NCI-H1694 treated with DMSO at 0.1 percent for 48 hours (cell line): ENCODE measurements around the gene BAX.

Experiments used
- DNase-seq: peaks from one replicate; lab custom pipeline; 2025; lab: John Stamatoyannopoulos, UW

The BAX gene

DNA sequence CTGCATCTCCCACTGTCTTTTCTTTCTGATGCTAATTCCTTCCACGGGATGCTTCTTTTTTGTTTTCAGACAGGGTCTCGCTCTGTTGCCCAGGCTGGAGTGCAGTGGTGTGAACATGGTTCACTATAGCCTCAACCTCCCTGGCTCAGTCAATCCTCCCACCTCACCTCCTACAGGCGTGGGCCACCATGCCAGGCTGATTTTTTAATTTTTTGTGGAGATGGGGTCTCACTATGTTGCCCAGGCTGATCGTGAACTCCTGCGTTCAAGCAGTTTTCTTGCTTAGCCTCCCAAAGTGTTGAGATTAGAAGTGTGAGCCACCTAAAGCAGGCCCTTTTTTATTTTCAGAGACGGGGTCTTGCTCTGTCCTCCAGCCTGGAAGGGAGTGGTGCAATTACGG lies 33.6 kb downstream of the BAX start:
- DNase-seq = no peak

GRCh38 chr19:48988860-48989259 lies 34.2 kb downstream of the BAX start:
- DNase-seq = no peak

DNA sequence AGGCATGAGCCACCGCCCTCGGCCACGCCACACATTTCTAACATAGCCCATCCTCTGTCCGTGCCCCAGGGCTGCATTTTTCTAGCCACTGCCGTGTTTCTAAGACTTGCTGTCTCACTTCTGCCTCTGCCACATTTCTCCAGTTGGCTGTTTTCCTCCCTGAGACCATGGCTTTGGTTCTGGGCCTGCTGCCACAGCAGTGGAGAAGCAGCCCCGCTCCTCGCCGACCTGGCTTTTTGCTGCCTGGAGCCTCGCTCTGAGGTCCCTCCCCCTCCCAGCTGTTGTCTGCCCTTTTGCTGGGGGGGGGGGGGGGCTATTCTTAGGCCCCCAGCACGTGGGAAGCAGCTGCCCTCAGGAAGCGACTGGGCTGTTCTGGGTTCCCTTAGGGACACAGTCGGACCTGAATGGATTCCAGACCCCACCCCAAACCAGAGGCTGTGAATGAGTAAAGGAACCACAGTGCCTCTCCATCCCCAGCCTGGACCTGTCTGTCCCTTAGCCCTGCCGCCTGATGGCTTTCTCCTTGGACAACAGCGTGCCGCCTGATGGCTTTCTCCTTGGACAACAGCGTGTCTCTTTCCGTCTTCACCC lies 35.1 kb downstream of the BAX start:
- no peak for DNase-seq

DNA sequence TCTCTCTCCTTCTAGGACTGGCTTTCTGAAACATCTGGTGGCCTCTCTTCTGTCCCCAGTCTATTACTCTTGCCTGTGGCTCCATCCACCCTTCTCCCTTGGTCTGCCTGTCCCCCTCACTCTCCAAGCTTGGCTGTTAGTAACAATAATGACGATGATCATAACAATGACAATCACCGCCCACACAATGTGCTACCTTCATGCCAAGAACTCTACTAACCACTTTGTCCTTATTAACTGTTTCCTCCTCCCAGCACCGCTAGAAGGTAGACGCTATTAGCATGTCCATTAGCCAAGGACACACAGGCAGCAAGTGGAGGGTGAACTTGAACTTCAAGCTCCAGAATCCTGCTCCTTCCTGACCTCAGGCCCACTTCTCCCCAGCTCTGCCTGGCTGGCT lies 35.7 kb downstream of the BAX start:
- DNase-seq = no peak

- no peak for DNase-seq
Measured at GRCh38 chr19:48991011-48991609, 36.4 kb downstream of the BAX start.

DNA sequence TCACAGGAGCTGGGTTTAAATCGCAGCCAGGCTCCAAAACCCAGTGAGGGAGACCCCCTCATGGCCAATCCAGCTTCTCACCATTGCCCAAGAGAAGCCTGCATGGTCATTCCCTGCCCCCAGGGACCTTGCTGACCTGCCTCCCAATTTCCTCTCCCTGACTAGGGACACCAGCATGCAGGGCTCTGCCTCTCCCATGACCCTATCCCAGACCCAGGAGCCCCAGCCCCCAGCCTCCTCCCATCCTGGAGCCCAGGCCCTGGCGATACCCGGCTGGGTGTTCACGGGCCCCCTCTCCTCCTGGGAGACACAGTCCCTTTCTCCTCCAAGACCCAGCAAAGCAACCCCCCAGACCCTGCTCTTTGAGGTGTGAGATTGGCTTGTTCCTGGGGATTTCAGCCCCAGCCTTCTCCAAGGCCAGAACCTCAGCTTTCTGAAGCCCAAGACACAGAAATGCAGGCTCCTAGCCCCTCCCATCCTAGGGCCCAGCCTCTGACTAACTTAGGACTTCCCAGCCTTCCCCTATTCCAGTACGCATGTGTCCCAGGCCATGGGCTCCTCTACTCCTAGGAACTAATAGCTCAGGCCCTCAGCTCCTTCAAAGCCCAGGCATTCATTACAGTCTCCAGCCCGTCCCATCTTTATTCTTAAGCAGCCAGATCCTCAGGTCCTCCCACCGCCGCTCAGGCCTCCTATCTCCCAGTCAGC lies 37.4 kb downstream of the BAX start:
- no peak for DNase-seq

DNA sequence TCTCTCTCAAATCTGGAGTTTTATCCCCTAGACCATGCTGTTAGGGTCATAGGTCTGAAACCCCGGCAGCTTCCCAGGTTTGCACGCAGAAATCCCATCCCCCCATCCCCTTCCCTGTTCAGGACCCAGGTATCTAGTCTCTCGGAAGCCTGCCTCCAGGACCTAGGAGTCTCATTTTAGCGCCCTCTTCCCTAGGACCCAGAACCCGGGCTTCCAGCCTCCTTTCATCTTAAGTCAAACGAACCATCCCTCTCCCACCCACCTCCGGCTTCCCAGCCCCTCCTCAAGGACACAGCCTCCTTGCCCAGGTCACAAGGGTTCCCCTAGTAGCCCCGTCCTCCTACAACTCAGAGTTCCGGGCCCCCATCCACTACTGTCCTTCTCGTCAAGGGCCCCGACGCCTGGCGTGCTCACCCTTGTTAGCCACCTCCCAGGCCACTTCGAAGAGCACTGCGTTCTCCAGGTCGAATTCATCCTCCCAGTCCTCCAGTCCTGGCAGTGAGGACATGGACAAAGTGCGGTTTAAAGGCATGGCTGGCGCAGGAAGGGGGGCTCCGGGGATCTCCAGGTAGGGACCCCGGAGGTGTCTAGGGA lies 38.0 kb downstream of the BAX start:
- no peak for DNase-seq

- DNase-seq = peak; percentile 99
Measured at GRCh38 chr19:48993175-48994034, 38.7 kb downstream of the BAX start, which contains the start of the genes GYS1 and RUVBL2. Gene GYS1, minus strand, starts transcription at chr19:48993309. Its CDS starts 197 bp downstream, at chr19:48993112. Gene RUVBL2, plus strand, starts transcription at chr19:48993887. Its CDS starts 25 bp downstream, at chr19:48993912.

- DNase-seq = no peak
Measured at GRCh38 chr19:48994035-48994386, 39.3 kb downstream of the BAX start.

DNA sequence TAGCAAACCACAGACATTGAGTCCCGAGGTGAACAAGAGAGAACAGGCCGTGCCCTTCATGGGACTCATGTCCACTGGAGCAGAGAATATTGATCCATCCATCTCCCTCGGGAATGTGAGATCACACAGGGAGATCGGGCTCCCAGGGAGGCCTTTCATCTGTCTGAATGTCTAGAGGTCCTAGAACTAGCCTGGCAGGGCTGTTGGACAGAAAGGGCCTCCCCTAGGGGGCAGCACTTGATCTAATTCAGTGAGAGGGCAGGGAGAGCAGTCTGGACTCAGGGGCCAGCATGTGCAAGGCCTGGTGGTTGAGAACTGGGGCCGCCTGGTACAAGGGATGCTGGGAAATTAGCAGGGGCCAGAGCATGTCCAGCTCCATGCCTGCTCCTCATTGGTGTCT lies 43.3 kb downstream of the BAX start:
- DNase-seq = peak; percentile 32

DNA sequence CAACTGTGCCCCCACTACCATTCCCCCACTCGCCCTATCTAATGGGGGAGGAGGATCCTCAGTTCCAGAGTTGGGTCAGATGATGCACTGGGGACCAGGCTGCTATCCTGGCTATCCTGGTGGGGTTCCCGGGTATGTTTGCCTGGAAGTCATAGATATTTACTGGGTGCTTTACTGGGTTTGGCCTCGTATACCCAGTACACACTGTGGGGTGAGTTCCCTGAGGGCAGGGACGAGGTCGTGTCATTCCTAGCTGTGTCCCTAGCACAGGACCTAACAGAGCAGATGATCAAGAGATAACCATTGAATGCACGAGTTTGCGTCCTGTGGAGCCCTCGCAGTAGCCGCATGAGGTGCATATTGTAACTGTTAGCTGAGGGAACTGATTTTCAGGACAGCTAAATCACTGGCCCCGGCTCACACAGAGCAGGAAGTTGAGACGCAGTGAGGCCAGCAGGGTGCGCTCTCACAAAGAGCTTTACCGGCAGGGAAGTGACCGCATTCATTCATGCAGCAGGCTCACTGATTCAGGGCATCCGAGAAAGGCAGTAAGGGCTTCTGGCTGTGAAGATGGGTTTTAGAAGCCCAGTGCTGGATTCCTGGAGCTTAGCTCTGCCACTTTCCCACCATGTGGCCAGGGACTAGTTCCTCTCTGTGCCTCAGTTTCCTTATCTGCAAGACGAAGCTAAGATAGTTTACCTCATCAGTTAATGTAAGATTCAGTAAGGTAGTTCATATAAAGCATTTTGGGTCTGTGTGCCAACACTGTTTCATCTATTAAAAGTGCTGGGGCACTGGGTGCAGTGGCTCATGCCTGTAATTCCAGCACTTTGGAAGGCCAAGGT lies 45.0 kb downstream of the BAX start:
- peak; percentile 73 for DNase-seq

DNA sequence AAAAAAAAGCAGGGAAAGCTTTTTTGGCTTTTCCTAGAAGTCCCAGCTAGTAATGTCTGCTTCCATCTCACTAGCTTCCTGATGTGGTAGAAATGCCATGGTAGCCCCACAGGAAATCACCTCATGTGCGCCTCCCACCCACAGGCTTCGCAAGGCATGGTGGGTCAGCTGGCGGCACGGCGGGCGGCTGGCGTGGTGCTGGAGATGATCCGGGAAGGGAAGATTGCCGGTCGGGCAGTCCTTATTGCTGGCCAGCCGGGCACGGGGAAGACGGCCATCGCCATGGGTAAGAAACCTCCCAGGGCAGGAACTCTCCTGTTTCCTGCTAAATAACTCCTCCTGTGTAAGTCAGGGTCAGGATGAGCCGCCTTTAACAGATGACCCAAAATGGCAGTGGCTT lies 49.5 kb downstream of the BAX start:
- DNase-seq = no peak

DNA sequence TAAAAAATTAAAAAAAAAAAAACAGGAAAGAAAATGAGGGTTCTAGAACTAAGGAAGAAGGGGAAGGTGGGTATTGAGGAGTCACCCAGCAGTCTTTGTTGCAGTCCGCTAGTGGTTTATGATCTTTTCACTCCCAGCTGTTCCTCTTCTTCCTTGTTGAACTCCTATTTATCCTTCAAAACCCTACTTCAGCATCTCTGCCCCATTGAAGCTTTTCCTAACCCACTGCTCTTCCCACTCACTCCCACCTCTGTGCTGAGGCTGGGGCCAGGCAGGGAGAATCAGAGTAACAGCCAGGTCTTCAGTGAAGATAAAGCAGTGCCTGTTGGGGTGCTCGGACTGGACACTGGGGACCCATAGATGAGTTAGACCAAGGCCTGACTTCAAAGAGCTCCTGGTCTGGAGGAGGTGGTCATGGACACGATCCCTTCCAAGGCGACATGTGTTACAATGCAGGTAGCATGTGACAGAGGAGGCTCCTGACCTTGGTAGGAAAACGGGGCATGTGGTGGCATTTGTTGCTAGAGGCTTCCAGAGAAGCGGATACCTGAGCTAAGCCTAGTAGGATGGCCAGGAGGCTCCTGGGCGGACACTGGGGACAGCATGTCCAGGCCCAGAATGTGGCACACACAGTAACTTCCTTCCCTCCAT lies 50.4 kb downstream of the BAX start:
- DNase-seq = no peak

GRCh38 chr19:49006905-49007304 lies 52.2 kb downstream of the BAX start:
- DNase-seq = no peak

DNA sequence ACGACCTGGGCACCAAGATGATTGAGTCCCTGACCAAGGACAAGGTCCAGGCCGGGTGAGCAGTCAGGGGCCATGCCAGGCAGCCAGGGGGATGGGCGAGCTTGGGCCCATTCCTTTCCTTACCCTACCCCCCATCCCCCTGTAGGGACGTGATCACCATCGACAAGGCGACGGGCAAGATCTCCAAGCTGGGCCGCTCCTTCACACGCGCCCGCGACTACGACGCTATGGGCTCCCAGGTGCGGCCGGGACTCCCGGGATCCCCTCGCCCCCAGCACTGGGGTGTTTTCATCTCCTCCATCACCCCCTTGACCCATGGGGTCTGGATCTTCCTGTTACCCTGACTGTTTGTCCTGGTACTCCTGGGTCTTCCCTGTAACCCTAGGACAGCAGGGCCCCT lies 55.2 kb downstream of the BAX start:
- DNase-seq = no peak

- DNase-seq = no peak
Measured at GRCh38 chr19:49010453-49010852, 55.8 kb downstream of the BAX start.

DNA sequence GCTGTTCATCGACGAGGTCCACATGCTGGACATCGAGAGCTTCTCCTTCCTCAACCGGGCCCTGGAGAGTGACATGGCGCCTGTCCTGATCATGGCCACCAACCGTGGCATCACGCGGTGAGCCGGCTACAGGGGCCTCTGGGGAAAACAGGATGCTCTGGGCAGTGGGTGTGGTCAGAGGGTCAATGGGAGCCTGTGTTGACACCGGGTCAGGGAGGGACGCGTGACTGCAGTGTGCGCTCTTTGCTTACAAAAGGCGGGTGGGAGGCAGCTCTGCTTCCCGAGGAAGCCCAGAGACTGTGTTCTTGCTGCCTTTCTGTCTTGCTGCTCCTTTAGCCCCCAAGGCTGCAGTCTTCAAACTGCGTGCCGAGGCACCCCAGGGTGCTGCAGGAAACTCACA lies 56.5 kb downstream of the BAX start:
- DNase-seq = no peak
